AG04450 (cell line): ENCODE results near the gene YLPM1. TPM values are rescaled to one million over a fixed set of nuclear protein-coding genes. Genes with fewer than 3 reads are reported as not detected.

Experiments
- CTCF ChIA-PET: fragments of 300-600, 350-600 bp; formaldehyde crosslinking; extraction: SDS; loops from one replicate; lab custom pipeline; 2022; ENCODE audit warnings: antibody characterized with exemption, inconsistent platforms; lab: Charles Lee
- POLR2A ChIA-PET: fragments of 350-600 bp; formaldehyde crosslinking; extraction: SDS; loops from one replicate; lab custom pipeline; 2021; ENCODE audit warnings: antibody characterized with exemption, inconsistent platforms; lab: Yijun Ruan, JAX
- DNase-seq: peaks from one replicate; pipeline ENCODE4 v3.0.0-alpha.2; 2011; ENCODE audit warnings: low read depth, low spot score
- H3K27ac ChIP-seq: one replicate; pipeline ENCODE4 v1.5.1; 2012; ENCODE audit warnings: low read depth, low read length, control low read depth
- H3K27me3 ChIP-seq: one replicate; pipeline ENCODE4 v1.6.0; 2012; ENCODE audit warnings: low read length; ENCODE audit not compliant: control insufficient read depth, insufficient read depth
- H3K4me3 ChIP-seq: 2 replicates; pipeline ENCODE4 v1.5.1; 2011; ENCODE audit warnings: mild to moderate bottlenecking, low read depth, low read length, control low read depth
- H3K9me3 ChIP-seq: 2 replicates; pipeline ENCODE4 v1.5.1; 2012; ENCODE audit warnings: low read length; ENCODE audit not compliant: control insufficient read depth, insufficient read depth
- polyA plus RNA-seq: library from polyadenylated mRNA; depleted of rRNA; stranded (reverse); fragments of >200 nt; gene quantifications from 2 replicates; pipeline ENCODE4 v1.2.3, GENCODE V29; 2011
- TF ChIP-seq, protein P1 (sequence below): IDR thresholded peaks from 2 replicates; pipeline ENCODE4 v1.5.1; 2011; ENCODE audit warnings: low read depth, low read length, control low read depth, inconsistent platforms

The YLPM1 gene
- polyA plus RNA-seq, 1 experiment: 15.3 TPM

DNA sequence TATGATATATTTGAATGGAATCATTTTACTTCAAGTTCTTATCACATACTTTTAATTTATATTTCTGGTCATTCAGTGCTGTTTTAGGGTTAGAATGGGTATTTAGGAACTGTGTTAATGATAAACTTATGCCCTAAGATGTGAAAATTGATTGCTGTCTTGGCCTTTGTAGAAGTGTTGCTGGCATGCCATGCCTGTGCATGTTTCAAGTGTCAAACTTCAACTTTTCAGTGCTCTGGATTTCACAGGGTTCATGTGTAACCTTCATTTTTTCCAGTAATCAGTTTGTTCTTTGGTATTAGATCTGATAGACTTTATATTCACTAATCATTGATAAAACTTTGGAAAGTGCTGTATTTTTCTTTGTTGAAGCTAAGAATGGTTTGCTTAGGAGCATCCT lies 36.6 kb downstream of the YLPM1 start:
- no peak for DNase-seq
- no peaks in the 10 kb centered on the region for H3K9me3 ChIP-seq
- H3K27ac ChIP-seq: no peak overlapping the region
- no peaks in the 10 kb centered on the region for H3K27me3 ChIP-seq
- POLR2A ChIA-PET: no interaction called here
- TF ChIP-seq, protein P1, sequence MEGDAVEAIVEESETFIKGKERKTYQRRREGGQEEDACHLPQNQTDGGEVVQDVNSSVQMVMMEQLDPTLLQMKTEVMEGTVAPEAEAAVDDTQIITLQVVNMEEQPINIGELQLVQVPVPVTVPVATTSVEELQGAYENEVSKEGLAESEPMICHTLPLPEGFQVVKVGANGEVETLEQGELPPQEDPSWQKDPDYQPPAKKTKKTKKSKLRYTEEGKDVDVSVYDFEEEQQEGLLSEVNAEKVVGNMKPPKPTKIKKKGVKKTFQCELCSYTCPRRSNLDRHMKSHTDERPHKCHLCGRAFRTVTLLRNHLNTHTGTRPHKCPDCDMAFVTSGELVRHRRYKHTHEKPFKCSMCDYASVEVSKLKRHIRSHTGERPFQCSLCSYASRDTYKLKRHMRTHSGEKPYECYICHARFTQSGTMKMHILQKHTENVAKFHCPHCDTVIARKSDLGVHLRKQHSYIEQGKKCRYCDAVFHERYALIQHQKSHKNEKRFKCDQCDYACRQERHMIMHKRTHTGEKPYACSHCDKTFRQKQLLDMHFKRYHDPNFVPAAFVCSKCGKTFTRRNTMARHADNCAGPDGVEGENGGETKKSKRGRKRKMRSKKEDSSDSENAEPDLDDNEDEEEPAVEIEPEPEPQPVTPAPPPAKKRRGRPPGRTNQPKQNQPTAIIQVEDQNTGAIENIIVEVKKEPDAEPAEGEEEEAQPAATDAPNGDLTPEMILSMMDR: no peak
- no peak overlapping the region for H3K4me3 ChIP-seq
- CTCF ChIA-PET: interaction anchor here (1.8 to 7.6 kb wide), 2 partner anchors 37 to 189 kb away, joined by 6 to 106 read pairs; partner anchors contain the start of genes LTBP2 and YLPM1

DNA sequence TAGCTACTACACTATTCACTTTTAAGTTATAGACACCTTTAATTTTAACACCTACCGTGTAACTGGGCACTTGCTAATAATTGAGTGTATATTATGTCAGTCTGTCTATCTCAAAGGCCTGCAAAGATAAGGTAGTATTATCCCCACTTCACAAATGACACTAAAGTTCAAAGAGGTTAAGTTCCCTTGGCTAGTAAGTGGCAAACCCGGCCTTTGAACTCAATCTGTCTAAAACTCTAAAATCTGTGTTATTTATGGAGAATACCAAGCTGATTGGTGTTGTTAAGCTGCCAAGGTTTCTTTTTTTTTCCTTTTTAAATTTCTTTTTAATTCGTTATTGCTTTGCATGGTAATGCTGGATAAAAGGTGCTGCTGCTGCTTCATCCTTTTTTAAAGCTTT lies 37.7 kb downstream of the YLPM1 start:
- Histone ChIP-seq H3K9me3 (no peaks in the 10 kb centered on the region), H3K4me3 (no peak overlapping the region), H3K27ac (no peak overlapping the region), H3K27me3 (no peaks in the 10 kb centered on the region)
- ChIA-PET CTCF (interaction anchor here (1.8 to 7.6 kb wide), 2 partner anchors 38 to 190 kb away, joined by 6 to 106 read pairs; partner anchors contain the start of genes LTBP2 and YLPM1), POLR2A (interaction anchor here (0.6 kb wide), 1 partner anchor 96 kb away, joined by 3 read pairs; no protein-coding TSS in a partner anchor)
- TF ChIP-seq, protein P1: no peak
- no peak for DNase-seq

DNA sequence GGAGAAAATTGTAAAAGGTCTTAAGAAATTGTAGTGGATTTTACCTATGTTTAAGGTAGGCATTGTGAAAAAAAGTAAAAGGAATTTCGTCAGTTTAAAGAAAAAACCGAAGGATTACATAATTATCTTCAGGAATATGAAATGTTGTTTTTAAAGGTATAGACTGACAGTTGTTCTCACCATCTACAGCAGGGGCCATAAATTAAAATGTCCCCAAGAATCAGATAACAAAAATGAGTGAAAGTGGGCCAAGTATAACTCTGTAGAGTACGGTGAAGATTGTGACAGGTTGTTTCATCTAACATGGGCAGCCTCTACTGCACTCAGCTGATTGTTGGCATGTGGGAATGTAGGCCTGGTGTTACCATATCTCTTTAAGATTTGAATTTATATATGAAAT lies 38.3 kb downstream of the YLPM1 start:
- H3K27ac ChIP-seq: no peak overlapping the region

DNA sequence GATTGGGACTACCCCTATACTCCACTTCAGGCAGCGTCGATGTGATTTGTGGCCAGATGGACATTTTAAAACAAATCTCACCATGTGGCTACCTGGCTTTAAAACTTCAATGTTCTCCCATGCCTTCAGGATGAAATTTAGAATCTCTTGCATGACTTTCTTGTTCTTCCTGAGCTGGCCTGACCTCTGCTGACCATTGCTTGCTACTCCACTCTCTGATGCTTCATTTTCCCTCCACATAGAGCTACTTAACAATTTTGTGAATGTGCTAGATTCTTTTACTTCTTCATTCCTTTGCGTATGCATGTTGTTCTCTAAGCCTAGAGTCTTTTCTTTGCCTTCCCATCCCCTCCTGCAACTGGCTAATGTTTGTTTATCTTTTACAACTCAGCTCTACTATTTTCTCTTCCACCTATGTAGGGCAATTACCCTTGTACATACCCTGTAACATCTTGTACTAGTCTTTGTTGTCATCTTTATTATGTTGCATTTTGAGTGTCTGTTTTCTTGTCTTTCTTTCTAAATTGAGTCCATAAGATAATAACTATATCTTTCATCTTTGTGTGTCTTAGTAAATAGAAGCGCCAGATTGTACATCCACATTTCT lies 41.2 kb downstream of the YLPM1 start:
- POLR2A ChIA-PET: interaction anchor here (0.8 kb wide), 1 partner anchor 195 kb away, joined by 3 read pairs; no protein-coding TSS in a partner anchor
- TF ChIP-seq, protein P1: peak; percentile 81

More for the DNA sequence above, 38.3 kb downstream of the YLPM1 start:
- DNase-seq: no peak
- Histone ChIP-seq H3K4me3 (no peak overlapping the region), H3K9me3 (no peaks in the 10 kb centered on the region), H3K27me3 (no peaks in the 10 kb centered on the region)
- ChIA-PET POLR2A (interaction anchor here (0.6 kb wide), 1 partner anchor 96 kb away, joined by 3 read pairs; no protein-coding TSS in a partner anchor), CTCF (interaction anchor here (1.1 to 7.6 kb wide), 3 partner anchors 39 to 230 kb away, joined by 3 to 106 read pairs (median 6); partner anchors contain the start of genes LTBP2 and YLPM1)
- TF ChIP-seq, protein P1: no peak

More for the DNA sequence above, 41.2 kb downstream of the YLPM1 start:
- Histone ChIP-seq H3K27me3 (no peaks in the 10 kb centered on the region), H3K27ac (no peak overlapping the region), H3K4me3 (no peak overlapping the region), H3K9me3 (no peaks in the 10 kb centered on the region)
- CTCF ChIA-PET: interaction anchor here (0.6 to 7.6 kb wide), 22 partner anchors 8 to 344 kb away, joined by 3 to 106 read pairs (median 4); partner anchors contain the start of gene LTBP2
- peak; percentile 43 for DNase-seq
